ENCODE results near the gene MYO5A.

DNA sequence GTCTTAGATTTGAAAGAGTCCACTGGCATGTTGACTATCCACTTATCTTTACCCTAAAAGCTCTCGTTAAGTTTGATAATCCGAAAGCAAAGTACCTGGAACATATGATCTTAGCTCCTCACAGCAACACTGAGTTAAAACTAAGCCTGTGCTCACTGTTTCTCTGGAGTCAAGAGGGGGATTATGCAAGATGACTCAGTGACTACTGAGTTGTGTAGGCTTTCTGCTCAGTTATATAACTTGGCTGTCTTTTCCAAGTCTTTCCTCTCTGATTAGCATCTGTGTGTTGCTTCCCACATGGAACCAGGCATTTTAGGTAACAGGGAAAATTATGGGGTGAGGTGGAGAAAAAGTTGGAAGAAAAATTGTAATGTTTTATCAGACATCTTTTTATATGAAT, 201.9 kb downstream of the MYO5A start:
- TF ChIP-seq, protein P1, sequence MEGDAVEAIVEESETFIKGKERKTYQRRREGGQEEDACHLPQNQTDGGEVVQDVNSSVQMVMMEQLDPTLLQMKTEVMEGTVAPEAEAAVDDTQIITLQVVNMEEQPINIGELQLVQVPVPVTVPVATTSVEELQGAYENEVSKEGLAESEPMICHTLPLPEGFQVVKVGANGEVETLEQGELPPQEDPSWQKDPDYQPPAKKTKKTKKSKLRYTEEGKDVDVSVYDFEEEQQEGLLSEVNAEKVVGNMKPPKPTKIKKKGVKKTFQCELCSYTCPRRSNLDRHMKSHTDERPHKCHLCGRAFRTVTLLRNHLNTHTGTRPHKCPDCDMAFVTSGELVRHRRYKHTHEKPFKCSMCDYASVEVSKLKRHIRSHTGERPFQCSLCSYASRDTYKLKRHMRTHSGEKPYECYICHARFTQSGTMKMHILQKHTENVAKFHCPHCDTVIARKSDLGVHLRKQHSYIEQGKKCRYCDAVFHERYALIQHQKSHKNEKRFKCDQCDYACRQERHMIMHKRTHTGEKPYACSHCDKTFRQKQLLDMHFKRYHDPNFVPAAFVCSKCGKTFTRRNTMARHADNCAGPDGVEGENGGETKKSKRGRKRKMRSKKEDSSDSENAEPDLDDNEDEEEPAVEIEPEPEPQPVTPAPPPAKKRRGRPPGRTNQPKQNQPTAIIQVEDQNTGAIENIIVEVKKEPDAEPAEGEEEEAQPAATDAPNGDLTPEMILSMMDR (IDR thresholded peaks at IDR 0.05): no peak
- TF ChIP-seq POLR2A (IDR thresholded peaks at IDR 0.05): no peak
